GM23338 (cell line): Measurements from ENCODE around the gene PLA2G1B. TPM values are rescaled to one million over a fixed set of nuclear protein-coding genes. Genes with fewer than 3 reads are reported as not detected.

Source experiments
- ATAC-seq: fragments of 200-7000 bp; cut with Tn5 transposase; 3 replicates; pipeline ENCODE4 v1.9.1; 2020
- DNase-seq: peaks from one replicate; pipeline ENCODE4 v3.0.0-alpha.2; 2015; ENCODE audit warnings: low spot score
- H2AFZ ChIP-seq: fragments of 200-600 bp; sonication (generic); 2 replicates; pipeline ENCODE4 v1.8.0; 2016; ENCODE audit warnings: antibody characterized with exemption, mild to moderate bottlenecking, moderate library complexity
- H3F3A ChIP-seq: fragments of 200-600 bp; sonication (generic); replicated peaks from 2 replicates; pipeline ENCODE4 v1.8.0; 2017; ENCODE audit warnings: antibody characterized with exemption, mixed run types, low read depth
- H3K27ac ChIP-seq: fragments of 200-600 bp; sonication (generic); 2 replicates; pipeline ENCODE4 v1.6.1; 2016; ENCODE audit warnings: low read depth
- H3K27me3 ChIP-seq: fragments of 200-600 bp; sonication (generic); 2 replicates; pipeline ENCODE4 v1.8.0; 2016; ENCODE audit warnings: mild to moderate bottlenecking, mixed run types, moderate library complexity; ENCODE audit not compliant: insufficient read depth
- H3K36me3 ChIP-seq: fragments of 200-600 bp; sonication (generic); 2 replicates; pipeline ENCODE4 v1.8.0; 2016; ENCODE audit warnings: mild to moderate bottlenecking; ENCODE audit not compliant: insufficient read depth
- H3K4me1 ChIP-seq: fragments of 200-600 bp; sonication (generic); 2 replicates; pipeline ENCODE4 v1.8.0; 2016; ENCODE audit warnings: mild to moderate bottlenecking, moderate library complexity; ENCODE audit not compliant: insufficient read depth
- H3K4me2 ChIP-seq: fragments of 200-600 bp; sonication (generic); 2 replicates; pipeline ENCODE4 v1.7.1; 2017; ENCODE audit warnings: mixed run types
- H3K4me3 ChIP-seq: fragments of 200-600 bp; sonication (generic); 2 replicates; pipeline ENCODE4 v1.6.1; 2016; ENCODE audit warnings: mixed run types
- H3K79me2 ChIP-seq: fragments of 200-600 bp; sonication (generic); replicated peaks from 2 replicates; pipeline ENCODE4 v1.8.0; 2017; ENCODE audit warnings: mild to moderate bottlenecking; ENCODE audit not compliant: insufficient read depth
- H3K9me2 ChIP-seq: fragments of 200-600 bp; sonication (generic); 2 replicates; pipeline ENCODE4 v1.8.0; 2017; ENCODE audit not compliant: insufficient read depth
- H4K20me1 ChIP-seq: fragments of 200-600 bp; sonication (generic); replicated peaks from 2 replicates; pipeline ENCODE4 v1.8.0; 2017; ENCODE audit warnings: mild to moderate bottlenecking; ENCODE audit not compliant: insufficient read depth
- H3K27ac Mint-ChIP-seq: 2 replicates; pipeline ENCODE4 v1.8.0; 2020; ENCODE audit warnings: inconsistent platforms, mild to moderate bottlenecking, moderate library complexity, mixed read lengths
- H3K27me3 Mint-ChIP-seq: 3 replicates; pipeline ENCODE4 v1.8.0; 2022; ENCODE audit warnings: low read depth, mild to moderate bottlenecking, moderate library complexity, mixed read lengths, inconsistent platforms; ENCODE audit not compliant: insufficient read depth, poor library complexity
- H3K36me3 Mint-ChIP-seq: 3 replicates; pipeline ENCODE4 v1.8.0; 2021; ENCODE audit warnings: low read depth, mild to moderate bottlenecking, inconsistent platforms, moderate library complexity, mixed read lengths
- H3K4me1 Mint-ChIP-seq: 3 replicates; pipeline ENCODE4 v1.8.0; 2020; ENCODE audit warnings: mild to moderate bottlenecking, inconsistent platforms, mixed read lengths
- H3K4me3 Mint-ChIP-seq: 3 replicates; pipeline ENCODE4 v1.8.0; 2021; ENCODE audit warnings: moderate library complexity, mild to moderate bottlenecking, inconsistent platforms, mixed read lengths
- H3K9me3 Mint-ChIP-seq: 3 replicates; pipeline ENCODE4 v1.8.0; 2020; ENCODE audit warnings: moderate library complexity, mild to moderate bottlenecking, inconsistent platforms, mixed read lengths
- CTCF ChIP-seq, 2 experiments: fragments of 200-600 bp in 1 of 2; sonication (generic) in 1 of 2; conservative IDR thresholded peaks; 2 replicates each; pipeline versions ENCODE4 v1.5.1 to v1.6.1; 2016 to 2017; ENCODE audit warnings: antibody characterized with exemption in 2 of 2, low read depth in 2 of 2, mild to moderate bottlenecking in 2 of 2, moderate library complexity in 1 of 2
- EZH2 ChIP-seq: fragments of 200-600 bp; sonication (generic); IDR thresholded peaks from one replicate; pipeline ENCODE4 v1.8.0; 2017; ENCODE audit warnings: antibody characterized with exemption, mild to moderate bottlenecking, low read depth; ENCODE audit not compliant: unreplicated experiment
- EZH2phosphoT487 ChIP-seq: fragments of 200-600 bp; sonication (generic); IDR thresholded peaks from one replicate; pipeline ENCODE4 v1.8.1; 2018; ENCODE audit warnings: antibody characterized with exemption; ENCODE audit not compliant: unreplicated experiment
- POLR2AphosphoS5 ChIP-seq: IDR thresholded peaks from 2 replicates; pipeline ENCODE4 v1.6.1; 2016; ENCODE audit warnings: antibody characterized with exemption, low read depth
- ZNF114 ChIP-seq: fragments of 250-450 bp; sonication (Bioruptor Pico); IDR thresholded peaks from 2 replicates; pipeline ENCODE4 v1.5.0; 2020; ENCODE audit warnings: mild to moderate bottlenecking, moderate library complexity
- ZNF331 ChIP-seq: fragments of 250-450 bp; sonication (Bioruptor Pico); IDR thresholded peaks from 2 replicates; pipeline ENCODE4 v1.5.0; 2020; ENCODE audit warnings: low read depth, mild to moderate bottlenecking, moderate library complexity
- ZNF462 ChIP-seq: fragments of 250-450 bp; sonication (Bioruptor Pico); IDR thresholded peaks from 2 replicates; pipeline ENCODE4 v1.5.0; 2020; ENCODE audit warnings: mild to moderate bottlenecking, moderate library complexity
- polyA plus RNA-seq: library from polyadenylated mRNA; unstranded; fragments of >200 nt; fragmentation: Nextera tagmentation; extraction: Ambion mirVana; gene quantifications from 2 replicates; pipeline ENCODE4 v1.2.1, GENCODE V29; 2016
- total RNA-seq: library from RNA; depleted of rRNA; stranded (reverse); fragments of >200 nt; shearing (Covaris generic); gene quantifications from 2 replicates; pipeline ENCODE4 v1.2.3, GENCODE V29; 2014

Gene PLA2G1B
- total and polyA plus RNA-seq, 2 experiments from 2014 or later = not detected

DNA sequence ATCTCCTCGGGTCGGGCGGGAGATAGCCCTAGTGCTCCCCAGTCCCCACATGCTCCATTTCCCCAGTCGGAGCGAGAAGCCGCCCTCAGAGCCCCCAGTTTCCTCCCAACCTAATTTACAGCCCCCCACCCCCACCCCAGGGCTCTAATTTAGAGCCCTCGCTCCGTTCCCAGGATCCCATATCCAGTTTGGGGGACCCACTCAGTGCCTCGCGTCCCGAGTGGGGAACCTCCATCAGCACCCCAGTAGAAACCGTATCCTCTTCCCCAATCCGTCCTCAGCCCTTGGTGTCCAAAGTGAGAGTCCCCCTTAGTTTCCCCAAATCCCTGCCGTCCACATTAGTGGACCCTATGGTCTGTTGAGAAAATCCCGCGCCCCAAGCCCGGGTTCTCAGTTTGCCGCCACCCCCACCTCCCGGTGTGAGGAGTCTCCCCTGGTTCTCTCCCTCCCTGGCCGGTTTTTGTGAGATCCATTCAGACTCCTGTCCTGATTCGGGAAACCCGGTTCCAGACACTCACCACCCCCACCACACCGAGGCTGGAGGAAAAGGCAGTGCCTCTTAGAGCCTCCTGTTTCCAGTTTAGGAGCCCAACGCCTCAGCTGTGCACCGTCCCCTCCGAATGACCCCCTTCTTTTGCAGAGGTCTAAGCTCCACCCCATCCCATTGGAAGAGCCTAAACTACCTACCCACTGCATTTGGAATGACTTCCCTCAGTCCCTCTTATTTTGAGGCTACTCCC lies 42.2 kb upstream of the PLA2G1B start (continued):
- TF ChIP-seq ZNF462 (CRISPR knock-in tag) = no peak
- TF ChIP-seq EZH2 = peak; percentile 66
- TF ChIP-seq POLR2AphosphoS5 = 0 out of 2 replicates have a peak, but pooled peaks have one; percentile 22
- no peak for TF ChIP-seq ZNF114 (CRISPR knock-in tag)

GRCh38 chr12:120368789-120369602 lies 41.4 kb upstream of the PLA2G1B start, which contains the start of gene MSI1:
Gene MSI1, minus strand, starts transcription at chr12:120369164. Its CDS starts 73 bp downstream, at chr12:120369091.
- H3K4me3 Mint-ChIP-seq = peak within 1 kb of the TSS; percentile 88
- Histone ChIP-seq H3K4me2 (peak within 1 kb of the TSS; percentile 99), H3K79me2 (0 out of 2 replicates have a peak, but pooled peaks cover 7% of the 10 kb centered on the region), H3K27ac (no peak within 1 kb of the TSS), H3K9me2 (no peaks in the 10 kb centered on the region), H3K4me3 (peak within 1 kb of the TSS; percentile 79), H2AFZ (peak within 1 kb of the TSS; percentile 38; the same call in 1 of the 2 replicates), H4K20me1 (peaks cover 6% of the 10 kb centered on the region; the same call in 1 of the 2 replicates), H3K27me3 (peaks cover 54% of the 10 kb centered on the region), H3K4me1 (peaks cover 40% of the 10 kb centered on the region), H3F3A (peaks cover 26% of the 10 kb centered on the region), H3K36me3 (no peaks in the 10 kb centered on the region)
- peaks cover 32% of the 10 kb centered on the region for H3K36me3 Mint-ChIP-seq
- peak; percentile 5; the same call in 2 of the 3 replicates for ATAC-seq
- no peaks in the 10 kb centered on the region; the same call in 2 of the 3 replicates for H3K9me3 Mint-ChIP-seq
- H3K27me3 Mint-ChIP-seq = peaks cover 27% of the 10 kb centered on the region
- TF ChIP-seq EZH2phosphoT487 (no peak), POLR2AphosphoS5 (0 out of 2 replicates have a peak, but pooled peaks have one; percentile 16), ZNF331 (CRISPR knock-in tag) (no peak), CTCF (conservative IDR thresholded peaks at IDR 0.05; ENCODE audit: low read depth in 2 of 2) (no peak), EZH2 (no peak)
- H3K4me1 Mint-ChIP-seq = peaks cover 59% of the 10 kb centered on the region
- peak; percentile 43 for DNase-seq
- peak within 1 kb of the TSS; percentile 3; the same call in 1 of the 2 replicates for H3K27ac Mint-ChIP-seq
